K562 (cell line): ENCODE results near the gene EPN2.

Source experiments
- ASH1L ChIP-seq: fragments of 450-650 bp; IDR thresholded peaks from 2 replicates; pipeline ENCODE4 v1.6.1; 2018; ENCODE audit warnings: borderline replicate concordance, mild to moderate bottlenecking, low read depth; ENCODE audit not compliant: partially characterized antibody
- BRD4 ChIP-seq: fragments of 200-600 bp; sonication (generic); IDR thresholded peaks from 2 replicates; pipeline ENCODE4 v1.6.1; 2017; ENCODE audit warnings: inconsistent platforms
- CBX2 ChIP-seq: fragments of 200-600 bp; sonication (generic); IDR thresholded peaks from one replicate; pipeline ENCODE4 v1.6.1; 2012; ENCODE audit warnings: mild to moderate bottlenecking, low read length, inconsistent platforms; ENCODE audit not compliant: insufficient read depth, poor library complexity, severe bottlenecking
- EWSR1 ChIP-seq: fragments of 450-650 bp; IDR thresholded peaks from 2 replicates; pipeline ENCODE4 v1.6.1; 2018; ENCODE audit warnings: borderline replicate concordance, mild to moderate bottlenecking, low read depth, moderate library complexity; ENCODE audit not compliant: partially characterized antibody
- EZH2 ChIP-seq: IDR thresholded peaks from 2 replicates; pipeline ENCODE4 v1.6.1; 2012; ENCODE audit warnings: low read depth, mild to moderate bottlenecking, inconsistent platforms, low read length, borderline replicate concordance
- FOXM1 ChIP-seq, 2 experiments: fragments of 450-650 bp in 1 of 2; sonication (generic) in 1 of 2; formaldehyde crosslinking in 1 of 2; IDR thresholded peaks; 2 replicates each; pipeline versions ENCODE4 v1.6.1 to v1.9.0; 2017 to 2022; ENCODE audit warnings: low read depth in 2 of 2, mild to moderate bottlenecking in 2 of 2, missing genetic modification reagents in 1 of 2, moderate library complexity in 1 of 2
- NONO ChIP-seq, 2 experiments: fragments of 200-400 bp in 1 of 2; fragments of 450-650 bp in 1 of 2; formaldehyde crosslinking in 1 of 2; IDR thresholded peaks; 2 replicates each; pipeline ENCODE4 v1.6.1; 2017; ENCODE audit warnings: low read depth in 2 of 2, mild to moderate bottlenecking in 2 of 2, moderate library complexity in 2 of 2, low read length in 1 of 2
- ZNF133 ChIP-seq: fragments of 250-450 bp; sonication (Bioruptor Pico); IDR thresholded peaks from 2 replicates; pipeline ENCODE4 v1.4.0; 2020; ENCODE audit warnings: mild to moderate bottlenecking
- TF ChIP-seq, protein P1 (sequence below), 2 experiments: fragments of 450-650 bp; formaldehyde crosslinking in 1 of 2; IDR thresholded peaks; 2 replicates each; pipeline versions ENCODE4 v1.4.0 to v1.6.1; 2014 to 2020; ENCODE audit warnings: mild to moderate bottlenecking in 2 of 2, borderline replicate concordance in 1 of 2, low read depth in 1 of 2
- TF ChIP-seq, protein P2 (sequence below), 3 experiments: IDR thresholded peaks in 2 of 3; conservative IDR thresholded peaks in 1 of 3; 2 replicates each; pipeline ENCODE4 v1.5.1; 2011 to 2012; ENCODE audit warnings: low read length in 3 of 3, mild to moderate bottlenecking in 3 of 3, control low read depth in 2 of 3, improper control_type of control experiment in 1 of 3, inconsistent platforms in 1 of 3, low read depth in 1 of 3, mixed read lengths in 1 of 3, moderate library complexity in 1 of 3; ENCODE audit not compliant: insufficient read depth in 2 of 3

DNA sequence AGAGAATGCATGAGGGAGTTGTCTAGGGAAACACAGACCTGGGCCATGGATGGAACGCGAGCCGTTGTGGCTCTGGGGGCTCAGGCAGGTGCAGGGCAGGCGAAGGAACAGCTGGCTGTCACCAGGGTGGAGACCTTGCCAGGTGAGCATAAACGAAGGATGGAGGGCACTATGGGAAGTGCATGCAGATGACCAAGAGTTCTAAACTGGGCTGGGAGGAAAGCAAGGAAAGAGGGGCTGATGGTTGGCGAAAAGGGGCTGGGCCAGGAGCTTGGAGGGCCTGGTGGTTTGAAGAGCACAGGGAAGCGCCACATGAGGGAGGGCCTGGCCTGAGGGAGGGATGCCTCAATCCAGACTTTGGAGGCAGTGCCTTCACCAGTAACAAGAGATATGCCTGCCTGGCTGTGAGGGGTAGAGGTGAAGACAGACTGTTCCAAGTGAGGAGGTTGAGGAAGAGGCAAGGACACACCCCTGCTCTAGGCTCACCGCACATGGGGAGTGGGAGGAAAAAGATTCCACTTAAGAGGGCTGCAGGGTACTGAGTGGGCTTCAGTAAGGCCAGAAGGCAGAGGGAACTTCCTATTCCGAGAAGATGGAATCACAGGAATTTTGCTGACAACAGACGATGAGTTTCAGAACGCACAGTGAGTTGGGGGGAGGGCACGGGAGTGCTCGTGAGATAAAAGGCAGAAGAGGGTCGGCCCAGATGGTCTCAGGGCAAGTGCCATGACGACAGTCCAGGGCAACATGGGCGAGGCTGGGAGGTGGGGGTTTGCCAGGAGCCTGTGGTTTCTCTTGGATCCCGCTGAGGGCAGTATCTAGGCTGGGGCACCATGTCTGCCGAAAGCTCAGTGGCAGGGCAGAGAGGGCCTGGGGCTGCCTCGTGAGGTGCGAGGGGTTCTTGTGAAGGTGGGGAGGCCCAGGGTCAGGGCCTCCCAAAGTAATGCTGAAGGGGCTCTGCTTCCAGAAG is 104.8 kb downstream of the EPN2 start:
- TF ChIP-seq FOXM1 (IDR thresholded peaks at IDR 0.05; ENCODE audit: low read depth) (no peak), FOXM1 (CRISPR knock-in tag; IDR thresholded peaks at IDR 0.05; ENCODE audit: low read depth) (no peak), NONO (IDR thresholded peaks at IDR 0.05; ENCODE audit: low read depth in 2 of 2, low read length in 1 of 2) (no peak), ZNF133 (CRISPR knock-in tag) (no peak), BRD4 (no peak), ASH1L (no peak), CBX2 (no peak), EWSR1 (no peak), EZH2 (no peak)
- TF ChIP-seq, protein P1, sequence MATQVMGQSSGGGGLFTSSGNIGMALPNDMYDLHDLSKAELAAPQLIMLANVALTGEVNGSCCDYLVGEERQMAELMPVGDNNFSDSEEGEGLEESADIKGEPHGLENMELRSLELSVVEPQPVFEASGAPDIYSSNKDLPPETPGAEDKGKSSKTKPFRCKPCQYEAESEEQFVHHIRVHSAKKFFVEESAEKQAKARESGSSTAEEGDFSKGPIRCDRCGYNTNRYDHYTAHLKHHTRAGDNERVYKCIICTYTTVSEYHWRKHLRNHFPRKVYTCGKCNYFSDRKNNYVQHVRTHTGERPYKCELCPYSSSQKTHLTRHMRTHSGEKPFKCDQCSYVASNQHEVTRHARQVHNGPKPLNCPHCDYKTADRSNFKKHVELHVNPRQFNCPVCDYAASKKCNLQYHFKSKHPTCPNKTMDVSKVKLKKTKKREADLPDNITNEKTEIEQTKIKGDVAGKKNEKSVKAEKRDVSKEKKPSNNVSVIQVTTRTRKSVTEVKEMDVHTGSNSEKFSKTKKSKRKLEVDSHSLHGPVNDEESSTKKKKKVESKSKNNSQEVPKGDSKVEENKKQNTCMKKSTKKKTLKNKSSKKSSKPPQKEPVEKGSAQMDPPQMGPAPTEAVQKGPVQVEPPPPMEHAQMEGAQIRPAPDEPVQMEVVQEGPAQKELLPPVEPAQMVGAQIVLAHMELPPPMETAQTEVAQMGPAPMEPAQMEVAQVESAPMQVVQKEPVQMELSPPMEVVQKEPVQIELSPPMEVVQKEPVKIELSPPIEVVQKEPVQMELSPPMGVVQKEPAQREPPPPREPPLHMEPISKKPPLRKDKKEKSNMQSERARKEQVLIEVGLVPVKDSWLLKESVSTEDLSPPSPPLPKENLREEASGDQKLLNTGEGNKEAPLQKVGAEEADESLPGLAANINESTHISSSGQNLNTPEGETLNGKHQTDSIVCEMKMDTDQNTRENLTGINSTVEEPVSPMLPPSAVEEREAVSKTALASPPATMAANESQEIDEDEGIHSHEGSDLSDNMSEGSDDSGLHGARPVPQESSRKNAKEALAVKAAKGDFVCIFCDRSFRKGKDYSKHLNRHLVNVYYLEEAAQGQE (IDR thresholded peaks at IDR 0.05; ENCODE audit: borderline replicate concordance) = no peak
- TF ChIP-seq, protein P1 (CRISPR knock-in tag; IDR thresholded peaks at IDR 0.05; ENCODE audit: low read depth) = no peak
- TF ChIP-seq, protein P2, sequence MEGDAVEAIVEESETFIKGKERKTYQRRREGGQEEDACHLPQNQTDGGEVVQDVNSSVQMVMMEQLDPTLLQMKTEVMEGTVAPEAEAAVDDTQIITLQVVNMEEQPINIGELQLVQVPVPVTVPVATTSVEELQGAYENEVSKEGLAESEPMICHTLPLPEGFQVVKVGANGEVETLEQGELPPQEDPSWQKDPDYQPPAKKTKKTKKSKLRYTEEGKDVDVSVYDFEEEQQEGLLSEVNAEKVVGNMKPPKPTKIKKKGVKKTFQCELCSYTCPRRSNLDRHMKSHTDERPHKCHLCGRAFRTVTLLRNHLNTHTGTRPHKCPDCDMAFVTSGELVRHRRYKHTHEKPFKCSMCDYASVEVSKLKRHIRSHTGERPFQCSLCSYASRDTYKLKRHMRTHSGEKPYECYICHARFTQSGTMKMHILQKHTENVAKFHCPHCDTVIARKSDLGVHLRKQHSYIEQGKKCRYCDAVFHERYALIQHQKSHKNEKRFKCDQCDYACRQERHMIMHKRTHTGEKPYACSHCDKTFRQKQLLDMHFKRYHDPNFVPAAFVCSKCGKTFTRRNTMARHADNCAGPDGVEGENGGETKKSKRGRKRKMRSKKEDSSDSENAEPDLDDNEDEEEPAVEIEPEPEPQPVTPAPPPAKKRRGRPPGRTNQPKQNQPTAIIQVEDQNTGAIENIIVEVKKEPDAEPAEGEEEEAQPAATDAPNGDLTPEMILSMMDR (IDR thresholded peaks at IDR 0.05 in 2 of 3, conservative IDR thresholded peaks at IDR 0.05 in 1 of 3; ENCODE audit: insufficient read depth in 2 of 3, low read depth in 1 of 3, low read length in 3 of 3) = no peak
